G401.6 (cell line): ENCODE results near the gene EFEMP2.
A peak's percentile ranks its signal among the peaks of the same experiment; 100 is the strongest.

Source experiments
- FAIRE-seq: peaks from 2 replicates; lab custom pipeline; 2012; peaks lifted over from hg19 to GRCh38; lab: Jason Lieb, UNC

Gene EFEMP2

GRCh38 chr11:65865550-65866172 is 6.9 kb downstream of the EFEMP2 start:
- no peak for FAIRE-seq

- no peak for FAIRE-seq
Measured at GRCh38 chr11:65864706-65865471, 7.7 kb downstream of the EFEMP2 start.

GRCh38 chr11:65863889-65864705 is 8.5 kb downstream of the EFEMP2 start:
- no peak for FAIRE-seq

- no peak for FAIRE-seq
Measured at GRCh38 chr11:65862941-65863888, 9.4 kb downstream of the EFEMP2 start.

- FAIRE-seq = no peak
Measured at GRCh38 chr11:65862191-65862735, 10.3 kb downstream of the EFEMP2 start.

GRCh38 chr11:65861533-65862183 is 10.9 kb downstream of the EFEMP2 start:
- no peak for FAIRE-seq

GRCh38 chr11:65861165-65861505 is 11.5 kb downstream of the EFEMP2 start:
- FAIRE-seq = no peak

- FAIRE-seq = peak; percentile 95
Measured at GRCh38 chr11:65860278-65861164, 12.1 kb downstream of the EFEMP2 start, which contains the start of gene MUS81. TSS of gene MUS81 (plus strand) at chr11:65860433. CDS start at chr11:65860754, 321 bp downstream.

- FAIRE-seq = no peak
Measured at GRCh38 chr11:65859812-65860277, 12.8 kb downstream of the EFEMP2 start.

GRCh38 chr11:65859095-65859811 is 13.3 kb downstream of the EFEMP2 start:
- FAIRE-seq = peak; percentile 97

GRCh38 chr11:65858681-65859087 is 13.9 kb downstream of the EFEMP2 start:
- FAIRE-seq = no peak

GRCh38 chr11:65857853-65858680 is 14.5 kb downstream of the EFEMP2 start, which contains the start of gene CFL1:
TSS of gene CFL1 (minus strand) at chr11:65858180. CDS start at chr11:65858099, 81 bp downstream.
- peak; percentile 96 for FAIRE-seq

GRCh38 chr11:65857500-65857852 is 15.1 kb downstream of the EFEMP2 start:
- FAIRE-seq = no peak

- no peak for FAIRE-seq
Measured at GRCh38 chr11:65856689-65857499, 15.7 kb downstream of the EFEMP2 start.

GRCh38 chr11:65855927-65856363 is 16.7 kb downstream of the EFEMP2 start:
- no peak for FAIRE-seq

- no peak for FAIRE-seq
Measured at GRCh38 chr11:65854852-65855837, 17.5 kb downstream of the EFEMP2 start.
